Breast epithelium (tissue), 4 donors: Measurements from ENCODE around the gene CD209. TPM values are rescaled to one million over a fixed set of nuclear protein-coding genes. Genes with fewer than 3 reads are reported as not detected.

Source experiments
- DNase-seq, 2 donors: peaks; one replicate each; pipeline ENCODE4 v3.0.0-alpha.2; 2019; ENCODE audit warnings: low spot score in 2 of 2
- H3K27ac ChIP-seq, 2 donors: fragments of 200-600 bp; sonication (generic) in 1 of 2; one replicate each; pipeline ENCODE4 v1.5.1; 2016 to 2019; ENCODE audit warnings: mild to moderate bottlenecking in 1 of 2
- H3K27me3 ChIP-seq, 2 donors: fragments of 200-600 bp; sonication (generic) in 1 of 2; one replicate each; pipeline versions ENCODE4 v1.5.1 to v1.6.0; 2017 to 2019; ENCODE audit warnings: control low read depth in 1 of 2, mild to moderate bottlenecking in 1 of 2
- H3K36me3 ChIP-seq: fragments of 200-600 bp; one replicate; pipeline ENCODE4 v1.5.1; 2019
- H3K4me1 ChIP-seq, 2 donors: fragments of 200-600 bp; sonication (generic); one replicate each; pipeline ENCODE4 v1.5.1; 2016 to 2019; ENCODE audit warnings: control low read depth in 1 of 2
- H3K4me3 ChIP-seq, 3 donors: fragments of 200-600 bp; sonication (generic); 1 replicate in 2 of 3; 2 replicates in 1 of 3; pipeline ENCODE4 v1.5.1; 2016 to 2019; ENCODE audit warnings: mild to moderate bottlenecking in 3 of 3, moderate library complexity in 2 of 3
- H3K9me3 ChIP-seq, 2 donors: fragments of 200-600 bp; sonication (generic) in 1 of 2; one replicate each; pipeline ENCODE4 v1.5.1; 2016 to 2019; ENCODE audit warnings: control low read depth in 1 of 2
- CTCF ChIP-seq, 3 donors: fragments of 450-650 bp; IDR thresholded peaks; one replicate each; pipeline ENCODE4 v1.5.1; 2016 to 2017; ENCODE audit warnings: antibody characterized with exemption in 3 of 3, mild to moderate bottlenecking in 3 of 3, moderate library complexity in 3 of 3
- POLR2A ChIP-seq: fragments of 450-650 bp; IDR thresholded peaks from one replicate; pipeline ENCODE4 v1.6.1; 2016; ENCODE audit warnings: antibody characterized with exemption, mild to moderate bottlenecking, moderate library complexity
- POLR2AphosphoS5 ChIP-seq, 3 donors: sonication (generic); formaldehyde crosslinking; IDR thresholded peaks; one replicate each; pipeline ENCODE4 v1.6.1; 2017; ENCODE audit warnings: antibody characterized with exemption in 3 of 3
- intact Hi-C: fragments of 100-400 bp; cut with DNase I; formaldehyde crosslinking; loops from one replicate; pipeline ENCODE4 v1.15.1; 2023; ENCODE audit warnings: low total_unique reads
- total RNA-seq, 3 donors: library from RNA; depleted of rRNA; stranded (reverse); fragments of >200 nt; gene quantifications; one replicate each; pipeline ENCODE4 v1.1.0, GENCODE V29; 2016

Gene CD209
- total RNA-seq, 3 donors from 2014 or later, result 2.3 to 9.8 (median 2.6) TPM

GRCh38 chr19:7691497-7691896 lies 55.8 kb downstream of the CD209 start:
- Histone ChIP-seq H3K4me1 (no peaks in the 10 kb centered on the region), H3K27me3 (peaks cover 0 to 18% of the 10 kb centered on the region in 2 donors), H3K9me3 (no peaks in the 10 kb centered on the region), H3K27ac (no peak overlapping the region), H3K36me3 (no peaks in the 10 kb centered on the region), H3K4me3 (no peak overlapping the region)
- intact Hi-C loops, result no loop called here
- no peak for TF ChIP-seq POLR2A
- TF ChIP-seq CTCF (IDR thresholded peaks at IDR 0.05), result no peak
- TF ChIP-seq POLR2AphosphoS5 (IDR thresholded peaks at IDR 0.05), result no peak
- DNase-seq, result no peak

- H3K27ac ChIP-seq, result no peak overlapping the region
- no peak overlapping the region for H3K4me3 ChIP-seq
- peaks cover 0 to 18% of the 10 kb centered on the region in 2 donors for H3K27me3 ChIP-seq
- no peaks in the 10 kb centered on the region for H3K4me1 ChIP-seq
- H3K9me3 ChIP-seq, result no peaks in the 10 kb centered on the region
- DNase-seq, result no peak
- H3K36me3 ChIP-seq, result no peaks in the 10 kb centered on the region
- TF ChIP-seq POLR2A (no peak), POLR2AphosphoS5 (IDR thresholded peaks at IDR 0.05) (no peak), CTCF (IDR thresholded peaks at IDR 0.05) (no peak)
- intact Hi-C loops, result no loop called here
Observed at GRCh38 chr19:7690779-7691258, 56.5 kb downstream of the CD209 start.

Other genes starting within 250 kb of the CD209 start
- 10 to 100 TPM; 34.0 to 65.3 (median 34.7) TPM for gene ZNF358, start 231.4 kb downstream of the CD209 start, total RNA-seq
- gene MCOLN1, start 224.9 kb downstream of the CD209 start, total RNA-seq, result 10 to 100 TPM; 11.5 to 35.2 (median 16.4) TPM
- 10 to 100 TPM; 35.8 to 56.4 (median 45.8) TPM for gene PNPLA6, start 211.8 kb downstream of the CD209 start, total RNA-seq
- gene CAMSAP3, start 151.7 kb downstream of the CD209 start, total RNA-seq, result 10 to 100 TPM in 1 of 3 donors, 1 to 10 TPM in 1, not detected in 1; 5.6 to 14.2 TPM
- gene XAB2, start 118.0 kb downstream of the CD209 start, total RNA-seq, result 10 to 100 TPM; 41.3 to 49.0 (median 41.9) TPM
- 10 to 100 TPM; 23.7 to 40.4 (median 33.1) TPM for gene PET100, start 117.7 kb downstream of the CD209 start, total RNA-seq
- gene PCP2, start 113.8 kb downstream of the CD209 start, total RNA-seq, result 1 to 10 TPM in 2 of 3 donors, not detected in 1; 4.9 to 6.7 TPM
- gene STXBP2, start 110.4 kb downstream of the CD209 start, total RNA-seq, result 10 to 100 TPM; 15.4 to 55.3 (median 37.0) TPM
- not detected for gene RETN, start 78.5 kb downstream of the CD209 start, total RNA-seq
- gene MCEMP1, start 70.4 kb downstream of the CD209 start, total RNA-seq, result 1 to 10 TPM in 2 of 3 donors, not detected in 1; 1.0 to 2.4 TPM
- gene TRAPPC5, start 66.7 kb downstream of the CD209 start, total RNA-seq, result 10 to 100 TPM; 34.7 to 84.0 (median 62.6) TPM
- under 1 TPM in 2 of 3 donors, not detected in 1; 0.29 to 0.48 TPM for gene FCER2, start 45.4 kb downstream of the CD209 start, total RNA-seq
- 1 to 10 TPM in 2 of 3 donors, not detected in 1; 1.3 to 3.7 TPM for gene CLEC4G, start 15.4 kb downstream of the CD209 start, total RNA-seq
- gene CLEC4M, start 15.7 kb upstream of the CD209 start, total RNA-seq, result 1 to 10 TPM in 1 of 3 donors, not detected in 2; 1.3 TPM
- gene EVI5L, start 82.7 kb upstream of the CD209 start, total RNA-seq, result 10 to 100 TPM in 1 of 3 donors, 1 to 10 TPM in 2; 7.5 to 12.5 (median 9.2) TPM
- gene PRR36, start 126.9 kb upstream of the CD209 start, total RNA-seq, result 1 to 10 TPM in 1 of 3 donors, under 1 TPM in 1, not detected in 1; 0.59 to 2.0 TPM
- 10 to 100 TPM in 1 of 3 donors, 1 to 10 TPM in 2; 1.4 to 15.1 (median 6.6) TPM for gene LRRC8E, start 141.0 kb upstream of the CD209 start, total RNA-seq
- gene MAP2K7, start 156.3 kb upstream of the CD209 start, total RNA-seq, result 10 to 100 TPM; 13.3 to 17.1 (median 13.8) TPM
- gene TGFBR3L, start 167.3 kb upstream of the CD209 start, total RNA-seq, result 1 to 10 TPM in 1 of 3 donors, not detected in 2; 2.3 TPM
- gene SNAPC2, start 172.8 kb upstream of the CD209 start, total RNA-seq, result 10 to 100 TPM; 13.8 to 14.8 (median 13.8) TPM
- 1 to 10 TPM in 2 of 3 donors, under 1 TPM in 1; 0.32 to 9.5 (median 5.6) TPM for gene CTXN1, start 178.6 kb upstream of the CD209 start, total RNA-seq
- 10 to 100 TPM; 29.3 to 59.6 (median 57.8) TPM for gene TIMM44, start 196.1 kb upstream of the CD209 start, total RNA-seq